Pancreas (tissue), 10 donors: ENCODE measurements around the gene TTC9C. TPM values are rescaled to one million over a fixed set of nuclear protein-coding genes. Genes with fewer than 3 reads are reported as not detected.
"Not testable (repeated sequence)": the region's sequence is repeated elsewhere in the genome, so short reads cannot be mapped to it uniquely, and the experiment has no call there.

Source experiments
- ATAC-seq, 4 donors: fragments of 200-7000 bp; cut with Tn5 transposase; one replicate each; pipeline versions ENCODE4 v1.8.0 to v1.9.1; 2020; ENCODE audit warnings: mild to moderate bottlenecking in 4 of 4, moderate library complexity in 4 of 4
- DNase-seq, 6 donors: peaks; one replicate each; pipeline ENCODE4 v3.0.0-alpha.2; 2020
- FAIRE-seq: peaks from 2 replicates; lab custom pipeline; 2012; peaks lifted over from hg19 to GRCh38; lab: Jason Lieb, UNC
- H3K27ac ChIP-seq, 4 donors: fragments of 200-600 bp; sonication (generic); 1 replicate in 3 of 4; 2 replicates in 1 of 4; pipeline versions ENCODE4 v1.5.0 to v1.8.0; 2020
- H3K27me3 ChIP-seq, 4 donors: fragments of 200-600 bp; one replicate each; pipeline ENCODE4 v1.8.0; 2021
- H3K36me3 ChIP-seq, 3 donors: fragments of 200-600 bp; sonication (generic) in 1 of 3; one replicate each; pipeline versions ENCODE4 v1.5.0 to v1.8.0; 2020 to 2021
- H3K4me1 ChIP-seq, 3 donors: fragments of 200-600 bp; one replicate each; pipeline ENCODE4 v1.8.0; 2021
- H3K4me3 ChIP-seq, 4 donors: fragments of 200-600 bp; sonication (generic) in 2 of 4; one replicate each; pipeline versions ENCODE4 v1.5.0 to v1.8.0; 2020 to 2021
- H3K9me3 ChIP-seq, 4 donors: fragments of 200-600 bp; one replicate each; pipeline ENCODE4 v1.8.0; 2021
- WGBS, 2 donors: extraction: QIAGEN DNeasy Blood & Tissue Kit; methylation state at CpG; one replicate each; pipeline ENCODE4 v1.1.7; 2013; 5-methylcytosine and 5-hydroxymethylcytosine counted together
- intact Hi-C, 3 donors: fragments of 100-400 bp; cut with DNase I; formaldehyde crosslinking; loops; one replicate each; pipeline versions ENCODE4 v1.11.1 to v1.14.2; 2022
- polyA plus RNA-seq, 2 donors: library from polyadenylated mRNA; stranded (reverse); fragments of 200-250 nt; gene quantifications; one replicate each; pipeline ENCODE4 v1.2.3, GENCODE V29; 2013
- total RNA-seq, 6 donors: library from RNA; stranded (reverse); fragmentation: NEBNext Ultra II Directional in 4 of 6; extraction: Animal tissue kit (Norgen Biotek cat#: 25700) in 4 of 6; gene quantifications; one replicate each; pipeline versions ENCODE4 v1.2.1 to v1.2.4, GENCODE V29; 2021 to 2023
- TF ChIP-seq, protein P1 (sequence below), 4 donors: fragments of 200-600 bp; sonication (generic) in 3 of 4; IDR thresholded peaks; one replicate each; pipeline versions ENCODE4 v1.5.0 to v1.8.0; 2021; ENCODE audit warnings: antibody characterized with exemption in 4 of 4
- donor health status: healthy with polysubstance abuse.
- donor health status: DM: no; HTN: no; CAD: no; lungs with moderate emphysema.
- donor health status: DM: no; HTN: no; CAD: no.
- donor health status: control.
- donor health status: control.
- donor health status: Bipolar disorder and iron deficiency.
- donor health status: DM: yes; HTN: yes; CAD: no.
- donor health status: DM: no; HTN: no; CAD: no.
- donor health status: DM: no; HTN: no; CAD: no.
- donor health status: DM: yes; HTN: yes; CAD: no.

TTC9C gene
- total and polyA plus RNA-seq, 8 donors = 7.6 to 20.3 (median 11.7) TPM

DNA sequence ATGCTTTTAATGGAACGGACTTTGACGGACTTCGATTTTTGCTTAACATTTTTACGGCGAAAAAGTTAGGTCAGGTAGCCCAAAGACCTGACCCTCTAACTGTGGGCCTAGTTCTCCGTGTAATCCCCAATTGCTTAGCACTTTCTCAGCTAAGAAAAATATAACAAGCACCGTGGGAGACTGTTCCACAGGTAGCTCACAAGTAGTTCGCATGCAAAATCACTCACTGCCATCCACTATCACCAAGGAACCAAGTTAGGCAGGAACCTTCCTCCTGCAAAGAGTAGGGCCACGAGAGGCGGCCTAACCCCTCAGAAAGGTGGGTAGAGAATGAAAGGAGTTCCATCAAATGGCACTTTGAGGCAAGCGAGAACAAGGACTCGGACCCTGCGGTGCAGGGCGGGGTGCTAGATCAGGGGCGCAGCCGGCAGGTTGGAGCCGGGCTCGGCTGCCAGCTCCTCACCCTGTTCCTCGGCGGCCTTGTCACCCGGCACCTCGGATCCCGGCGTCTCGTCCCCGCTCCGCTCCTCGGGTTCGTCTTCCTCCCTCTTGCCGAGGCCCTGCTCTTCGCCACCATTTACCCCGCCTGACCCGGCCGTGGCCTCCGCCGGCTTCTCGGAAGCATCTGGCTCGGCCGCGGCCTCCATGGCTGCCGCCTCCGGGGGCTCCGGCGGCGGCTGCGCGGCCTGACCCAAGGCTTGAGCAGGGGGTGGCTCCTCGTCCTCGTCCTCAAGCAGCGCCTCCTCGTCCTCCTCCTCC is 2.0 kb upstream of the TTC9C start:
- intact Hi-C loops = no loop called here
- H3K27me3 ChIP-seq = no peaks in the 10 kb centered on the region
- no peak for ATAC-seq
- TF ChIP-seq, protein P1, sequence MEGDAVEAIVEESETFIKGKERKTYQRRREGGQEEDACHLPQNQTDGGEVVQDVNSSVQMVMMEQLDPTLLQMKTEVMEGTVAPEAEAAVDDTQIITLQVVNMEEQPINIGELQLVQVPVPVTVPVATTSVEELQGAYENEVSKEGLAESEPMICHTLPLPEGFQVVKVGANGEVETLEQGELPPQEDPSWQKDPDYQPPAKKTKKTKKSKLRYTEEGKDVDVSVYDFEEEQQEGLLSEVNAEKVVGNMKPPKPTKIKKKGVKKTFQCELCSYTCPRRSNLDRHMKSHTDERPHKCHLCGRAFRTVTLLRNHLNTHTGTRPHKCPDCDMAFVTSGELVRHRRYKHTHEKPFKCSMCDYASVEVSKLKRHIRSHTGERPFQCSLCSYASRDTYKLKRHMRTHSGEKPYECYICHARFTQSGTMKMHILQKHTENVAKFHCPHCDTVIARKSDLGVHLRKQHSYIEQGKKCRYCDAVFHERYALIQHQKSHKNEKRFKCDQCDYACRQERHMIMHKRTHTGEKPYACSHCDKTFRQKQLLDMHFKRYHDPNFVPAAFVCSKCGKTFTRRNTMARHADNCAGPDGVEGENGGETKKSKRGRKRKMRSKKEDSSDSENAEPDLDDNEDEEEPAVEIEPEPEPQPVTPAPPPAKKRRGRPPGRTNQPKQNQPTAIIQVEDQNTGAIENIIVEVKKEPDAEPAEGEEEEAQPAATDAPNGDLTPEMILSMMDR (IDR thresholded peaks at IDR 0.05) = no peak
- peak overlapping the region; percentile 68 to 92 (median 88) for H3K4me3 ChIP-seq
- WGBS, 2 donors = 0% methylated on average over 40 to 51 of the region's 51 CpGs
- FAIRE-seq = no peak
- peak in 3 of 6 donors; percentile 38 to 82 (median 47) for DNase-seq
- no peaks in the 10 kb centered on the region for H3K9me3 ChIP-seq
- peaks cover 5 to 27% (median 27%) of the 10 kb centered on the region in 3 donors for H3K36me3 ChIP-seq
- H3K4me1 ChIP-seq = peaks cover 9 to 27% (median 20%) of the 10 kb centered on the region in 3 donors
- peak overlapping the region; percentile 88 to 93 (median 92) for H3K27ac ChIP-seq

GRCh38 chr11:62726915-62727164 is 1.4 kb upstream of the TTC9C start:
- WGBS, 2 donors = 1% methylated on average over 23 to 37 of the region's 37 CpGs
- no peaks in the 10 kb centered on the region for H3K9me3 ChIP-seq
- H3K36me3 ChIP-seq = peaks cover 5 to 22% (median 21%) of the 10 kb centered on the region in 3 donors
- TF ChIP-seq, protein P1 (IDR thresholded peaks at IDR 0.05) = no peak
- peak overlapping the region; percentile 68 to 92 (median 88) for H3K4me3 ChIP-seq
- peaks cover 9 to 27% (median 20%) of the 10 kb centered on the region in 3 donors for H3K4me1 ChIP-seq
- intact Hi-C loops = no loop called here
- no peak for FAIRE-seq
- H3K27ac ChIP-seq = peak overlapping the region; percentile 88 to 93 (median 92)
- no peak for DNase-seq
- peak in 2 of 4 donors; percentile 3 to 17 for ATAC-seq
- H3K27me3 ChIP-seq = no peaks in the 10 kb centered on the region

GRCh38 chr11:62727165-62727871 is 968 bp upstream of the TTC9C start, which contains the start of gene HNRNPUL2:
HNRNPUL2 (minus strand) TSS chr11:62727457; CDS start chr11:62727156, 301 bp downstream.
- peaks cover 9 to 27% (median 20%) of the 10 kb centered on the region in 3 donors for H3K4me1 ChIP-seq
- peak; percentile 86 to 93 (median 87) for ATAC-seq
- H3K9me3 ChIP-seq = no peaks in the 10 kb centered on the region
- H3K27me3 ChIP-seq = no peaks in the 10 kb centered on the region
- intact Hi-C loops = no loop called here
- FAIRE-seq = peak; percentile 47
- TF ChIP-seq, protein P1 (IDR thresholded peaks at IDR 0.05) = no peak
- H3K36me3 ChIP-seq = peaks cover 1 to 17% (median 17%) of the 10 kb centered on the region in 3 donors
- peak within 1 kb of the TSS; percentile 68 to 92 (median 88) for H3K4me3 ChIP-seq
- peak within 1 kb of the TSS; percentile 88 to 93 (median 92) for H3K27ac ChIP-seq
- WGBS, 2 donors = 0% methylated on average over 50 to 72 of the region's 72 CpGs
- peak; percentile 97 to 99 (median 98) for DNase-seq

GRCh38 chr11:62727872-62728170 is 465 bp upstream of the TTC9C start:
- DNase-seq = peak in 4 of 6 donors; percentile 80 to 92 (median 88)
- Histone ChIP-seq H3K27me3 (no peaks in the 10 kb centered on the region), H3K36me3 (peaks cover 0 to 12% (median 12%) of the 10 kb centered on the region in 3 donors), H3K9me3 (no peaks in the 10 kb centered on the region), H3K4me1 (peaks cover 9 to 27% (median 20%) of the 10 kb centered on the region in 3 donors), H3K4me3 (peak overlapping the region; percentile 68 to 92 (median 88)), H3K27ac (peak overlapping the region; percentile 88 to 93 (median 92))
- intact Hi-C loops = no loop called here
- FAIRE-seq = peak; percentile 89
- peak; percentile 78 to 89 (median 80) for ATAC-seq
- WGBS, 2 donors = 1% methylated on average over 20 of the region's 20 CpGs
- TF ChIP-seq, protein P1 (IDR thresholded peaks at IDR 0.05) = no peak

- Histone ChIP-seq H3K4me1 (peaks cover 9 to 15% (median 10%) of the 10 kb centered on the region in 3 donors), H3K4me3 (peak overlapping the region in 2 of 4 donors; percentile 68 to 92), H3K36me3 (peaks cover 0 to 15% (median 0%) of the 10 kb centered on the region in 3 donors)
- H3K27ac ChIP-seq, ATAC-seq, H3K9me3 ChIP-seq, intact Hi-C loops, H3K27me3 ChIP-seq, FAIRE-seq, DNase-seq: not testable (repeated sequence)
- WGBS, 2 donors = 80 to 84% methylated on average over 14 of the region's 14 CpGs
These were observed 1.8 kb downstream of the TTC9C start for GRCh38 chr11:62730076-62730475.
